C1 segment of cervical spinal cord (tissue), 14 donors: ENCODE measurements around the gene ARHGEF40.

Source experiments
- DNase-seq, 14 donors: peaks; one replicate each; lab custom pipeline; 2025; lab: John Stamatoyannopoulos, UW

Gene ARHGEF40

DNA sequence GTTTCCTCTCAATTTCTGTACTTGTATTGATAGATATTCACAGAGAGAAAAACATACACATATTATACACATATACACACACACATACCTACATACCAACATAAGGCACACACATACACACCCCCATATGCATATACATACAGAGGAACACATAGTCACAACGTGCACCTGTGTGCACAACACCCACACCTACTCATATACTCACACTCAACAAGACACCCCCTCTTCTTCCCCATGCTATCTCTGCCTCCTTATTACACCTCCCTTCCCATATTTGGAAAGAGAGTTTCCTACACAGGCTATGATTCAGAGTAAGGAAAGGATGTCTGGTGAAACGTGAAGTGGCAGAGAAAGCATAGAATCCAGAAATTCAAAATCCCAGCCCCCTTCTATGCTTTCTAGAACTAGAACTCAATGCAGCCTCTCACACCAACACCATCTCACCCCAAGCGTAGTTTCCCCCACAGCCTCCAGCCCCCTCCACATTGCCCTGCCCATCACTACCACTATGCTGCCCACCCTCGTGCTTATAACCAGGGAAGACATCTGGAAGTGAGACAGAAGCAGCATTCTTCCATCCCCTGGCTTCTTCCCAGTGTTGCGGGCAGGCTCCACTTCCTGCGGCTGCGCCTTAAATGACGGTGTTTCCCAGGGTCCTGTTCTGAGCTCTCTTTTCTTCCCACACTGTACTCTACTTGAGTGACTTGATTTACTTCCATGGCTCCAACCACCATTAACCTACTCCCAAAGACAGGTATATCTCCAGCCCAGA lies 10.1 kb upstream of the ARHGEF40 start:
- DNase-seq = peak in 1 of 14 donors; percentile 4

DNA sequence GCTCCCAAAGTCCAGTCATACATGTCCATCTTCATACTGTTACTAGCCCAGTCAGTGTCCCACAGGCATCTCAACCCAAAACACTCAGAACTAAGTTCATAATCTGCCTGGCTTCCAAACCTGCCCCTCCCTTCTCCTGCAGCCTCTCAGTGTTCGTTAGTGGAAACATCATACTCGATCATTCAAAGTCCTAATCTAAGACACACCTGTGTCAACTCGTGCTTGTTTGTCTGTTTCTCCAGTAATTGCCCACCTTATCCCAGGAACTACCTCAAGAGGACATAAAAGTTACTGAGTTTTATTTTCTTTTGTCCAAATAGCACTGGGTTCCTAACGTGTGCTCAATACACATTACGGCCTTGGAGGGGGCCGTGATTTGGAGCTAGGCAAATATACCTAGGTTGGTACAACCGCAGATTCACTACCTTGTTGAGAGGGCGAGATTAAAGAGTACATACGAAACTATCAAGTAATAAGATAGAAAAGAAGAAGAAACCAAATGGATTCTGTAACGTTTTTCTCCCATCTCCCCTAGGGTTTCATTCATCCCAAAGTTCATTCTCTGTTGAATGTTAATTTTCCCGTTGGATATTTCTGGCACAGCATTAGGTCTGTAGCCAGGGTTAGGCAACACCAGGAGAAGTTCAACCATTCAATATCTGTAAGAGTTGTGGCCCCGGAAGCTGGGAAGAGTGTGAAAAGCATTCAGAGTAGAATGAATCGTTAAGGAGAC lies 9.3 kb upstream of the ARHGEF40 start:
- DNase-seq = no peak

- DNase-seq = no peak
Observed at GRCh38 chr14:21061347-21061668, 8.8 kb upstream of the ARHGEF40 start.

GRCh38 chr14:21063479-21063878 lies 6.6 kb upstream of the ARHGEF40 start:
- no peak for DNase-seq

DNA sequence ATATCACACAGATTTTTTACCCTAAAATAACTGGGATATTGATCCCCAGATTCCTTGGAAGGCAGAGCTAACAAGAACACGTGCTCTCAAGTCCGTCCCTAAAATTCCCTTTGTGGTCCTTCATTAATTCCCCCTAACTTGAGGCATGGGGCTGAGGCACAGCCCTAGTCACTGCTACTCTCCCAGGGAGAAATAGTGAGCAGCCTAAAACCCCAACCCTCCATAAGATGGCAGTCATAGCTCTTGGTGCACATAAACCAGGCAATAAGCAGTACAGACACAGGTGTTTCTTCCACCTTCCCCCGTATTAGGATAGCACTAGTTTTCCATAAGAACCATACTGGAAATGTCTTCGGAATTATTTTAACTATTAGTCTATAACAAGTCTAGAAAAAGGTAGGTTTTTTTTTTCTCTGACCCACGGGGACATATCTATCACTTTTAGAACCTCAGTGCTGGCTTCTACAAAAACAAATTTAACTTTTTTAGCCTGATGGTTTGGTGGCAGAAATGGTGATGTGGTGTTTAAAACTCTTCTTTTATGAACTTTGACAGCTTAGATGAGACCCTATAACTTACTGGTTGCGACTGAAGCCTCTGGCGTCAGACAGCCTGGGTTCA lies 3.1 kb upstream of the ARHGEF40 start:
- no peak for DNase-seq

GRCh38 chr14:21068521-21069387 lies 1.4 kb upstream of the ARHGEF40 start:
- DNase-seq = peak in 12 of 14 donors; percentile 25 to 71 (median 50)

DNA sequence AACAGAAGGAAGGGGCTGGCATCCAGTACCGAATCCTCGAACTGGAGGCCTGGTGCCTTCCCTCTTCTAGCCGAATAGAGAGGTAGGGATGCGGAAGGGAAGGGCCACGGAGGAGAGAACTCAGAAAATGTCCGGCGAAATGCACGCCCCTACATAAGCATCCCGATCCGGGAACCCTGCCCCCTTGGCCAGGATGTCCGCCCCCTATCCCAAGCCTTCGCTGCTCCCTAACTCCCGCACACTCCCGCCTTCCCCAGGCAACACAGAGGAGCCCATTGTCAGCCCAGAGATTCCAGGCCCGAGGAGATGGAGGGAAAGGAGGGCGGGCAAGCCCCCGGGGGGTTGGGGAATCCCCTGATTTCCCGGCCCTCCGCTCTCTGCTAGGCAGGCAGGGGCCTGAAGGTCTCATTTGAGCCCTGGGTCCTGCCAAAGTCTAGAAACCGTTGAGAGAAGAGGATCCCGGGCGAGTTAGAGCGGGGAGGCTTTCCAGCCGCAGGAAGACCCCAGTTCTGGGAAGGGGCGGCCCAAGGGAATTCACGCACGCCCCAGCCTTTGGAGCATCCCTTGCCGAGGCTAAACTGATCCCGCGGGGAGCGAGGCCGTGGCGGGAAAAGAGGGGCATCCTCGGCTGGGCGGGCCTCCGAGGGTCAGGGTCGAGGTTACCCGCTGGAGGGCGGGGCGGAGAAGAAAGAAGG lies 569 bp upstream of the ARHGEF40 start:
- DNase-seq = peak in 12 of 14 donors; percentile 52 to 84 (median 64)

GRCh38 chr14:21070610-21071224 lies 613 bp downstream of the ARHGEF40 start:
- DNase-seq = peak in 12 of 14 donors; percentile 39 to 78 (median 71)

DNA sequence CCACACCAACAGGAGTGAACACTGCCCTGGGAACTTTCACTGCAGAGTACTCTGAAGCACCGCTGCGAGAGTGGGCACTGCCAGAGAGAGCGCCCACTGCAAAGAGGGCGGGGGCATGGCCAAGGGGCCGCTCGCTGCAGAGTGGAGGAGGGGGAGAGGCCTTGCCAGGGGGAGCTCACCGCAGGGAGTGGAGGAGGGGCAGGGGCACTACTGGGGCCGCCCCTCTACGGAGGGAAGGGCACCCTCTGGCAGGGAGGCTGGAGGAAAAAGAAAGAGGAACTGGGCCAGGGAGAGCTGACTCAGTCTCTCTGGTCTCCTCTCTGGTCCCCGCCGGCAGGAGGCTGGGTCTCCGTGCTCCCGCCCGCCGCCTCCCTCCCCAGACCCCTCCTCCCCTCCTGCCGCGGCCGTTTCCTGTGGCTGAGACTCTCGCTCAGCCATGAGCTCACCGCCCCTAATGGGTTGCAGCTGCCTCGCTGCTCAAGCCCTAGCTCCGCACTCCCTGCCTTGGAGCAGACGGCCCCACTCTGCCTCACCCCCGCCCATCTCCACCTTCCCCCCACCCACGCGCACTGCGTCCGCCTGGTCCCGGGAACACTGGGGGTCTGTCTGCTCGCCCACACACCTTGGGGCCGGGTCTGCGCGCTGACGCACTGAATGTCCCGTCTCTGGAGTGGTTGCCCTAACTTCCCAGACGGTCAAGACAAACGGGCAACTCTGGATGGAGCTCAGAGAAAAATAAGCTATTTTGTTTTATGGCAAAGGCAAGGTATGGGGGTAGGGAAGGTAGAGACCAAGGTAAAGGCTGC lies 1.3 kb downstream of the ARHGEF40 start:
- DNase-seq = peak in 13 of 14 donors; percentile 44 to 88 (median 74)

- DNase-seq = peak in 5 of 14 donors; percentile 9 to 42 (median 16)
Observed at GRCh38 chr14:21072031-21072473, 1.9 kb downstream of the ARHGEF40 start.

- peak in 1 of 14 donors; percentile 12 for DNase-seq
Observed at GRCh38 chr14:21072781-21073339, 2.8 kb downstream of the ARHGEF40 start.

GRCh38 chr14:21073921-21074320 lies 3.8 kb downstream of the ARHGEF40 start:
- DNase-seq = no peak

DNA sequence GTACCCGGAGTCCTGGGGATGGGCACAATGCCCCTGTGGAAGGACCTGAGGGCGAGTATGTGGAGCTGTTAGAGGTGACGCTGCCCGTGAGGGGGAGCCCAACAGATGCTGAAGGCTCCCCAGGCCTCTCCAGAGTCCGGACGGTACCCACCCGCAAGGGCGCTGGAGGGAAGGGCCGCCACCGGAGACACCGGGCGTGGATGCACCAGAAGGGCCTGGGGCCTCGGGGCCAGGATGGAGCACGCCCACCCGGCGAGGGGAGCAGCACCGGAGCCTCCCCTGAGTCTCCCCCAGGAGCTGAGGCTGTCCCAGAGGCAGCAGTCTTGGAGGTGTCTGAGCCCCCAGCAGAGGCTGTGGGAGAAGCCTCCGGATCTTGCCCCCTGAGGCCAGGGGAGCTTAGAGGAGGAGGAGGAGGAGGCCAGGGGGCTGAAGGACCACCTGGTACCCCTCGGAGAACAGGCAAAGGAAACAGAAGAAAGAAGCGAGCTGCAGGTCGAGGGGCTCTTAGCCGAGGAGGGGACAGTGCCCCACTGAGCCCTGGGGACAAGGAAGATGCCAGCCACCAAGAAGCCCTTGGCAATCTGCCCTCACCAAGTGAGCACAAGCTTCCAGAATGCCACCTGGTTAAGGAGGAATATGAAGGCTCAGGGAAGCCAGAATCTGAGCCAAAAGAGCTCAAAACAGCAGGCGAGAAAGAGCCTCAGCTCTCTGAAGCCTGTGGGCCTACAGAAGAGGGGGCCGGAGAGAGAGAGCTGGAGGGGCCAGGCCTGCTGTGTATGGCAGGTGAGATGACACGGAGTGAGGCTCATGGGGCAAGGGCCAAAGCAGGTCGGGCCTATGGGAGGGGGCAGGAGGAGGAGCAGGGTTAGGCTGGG lies 4.5 kb downstream of the ARHGEF40 start:
- peak in 1 of 14 donors; percentile 46 for DNase-seq

DNA sequence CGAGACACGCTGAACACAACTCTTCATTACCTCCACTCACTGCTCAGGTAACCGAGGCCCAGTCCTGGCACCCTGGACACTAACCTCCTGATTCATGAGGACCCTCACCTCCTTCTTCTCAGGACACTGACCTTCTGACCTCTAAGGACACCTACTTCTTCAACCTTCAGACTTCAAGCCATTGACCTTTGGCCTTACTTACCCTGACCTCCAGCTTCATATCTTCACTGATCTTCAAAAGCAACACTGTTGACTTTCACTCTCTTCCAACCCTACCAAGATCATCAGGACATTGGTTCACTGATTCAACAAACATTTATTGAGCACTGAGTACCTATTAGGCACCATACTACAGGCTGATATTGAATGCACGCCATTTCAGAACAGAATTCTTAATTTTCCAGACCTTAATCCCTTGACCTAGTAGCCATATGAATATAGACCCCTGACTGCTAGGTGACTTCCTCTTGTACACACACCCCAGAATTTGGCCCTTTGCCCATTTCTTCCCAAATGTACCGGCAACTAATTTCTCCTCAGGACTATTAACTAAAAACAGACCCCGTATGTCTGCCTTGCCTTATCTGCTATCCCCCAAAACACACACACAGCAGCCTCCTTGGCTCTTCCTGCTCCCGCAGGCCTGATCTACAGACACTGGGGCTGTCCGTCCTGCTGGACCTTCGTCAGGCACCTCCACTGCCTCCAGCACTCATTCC lies 5.8 kb downstream of the ARHGEF40 start:
- no peak for DNase-seq

DNA sequence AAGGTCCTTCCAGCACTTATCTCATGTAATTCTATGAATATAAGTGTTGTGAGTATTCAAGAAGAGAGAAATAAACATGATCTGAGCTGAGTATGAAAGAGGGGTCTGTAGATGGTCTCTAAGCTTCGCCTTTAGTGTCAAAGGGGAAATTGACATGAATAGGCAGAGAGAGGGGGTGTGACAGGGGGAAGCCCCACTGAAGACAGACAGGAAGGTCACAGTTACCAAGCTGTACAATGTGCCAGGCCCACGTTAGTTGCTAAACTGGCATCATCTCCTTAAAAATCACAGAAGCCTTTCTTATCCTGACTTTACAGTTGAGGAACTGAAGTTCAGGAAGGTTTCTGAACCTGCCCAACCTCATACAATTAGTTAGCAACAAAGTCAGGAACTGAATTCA lies 7.6 kb downstream of the ARHGEF40 start:
- DNase-seq = no peak

DNA sequence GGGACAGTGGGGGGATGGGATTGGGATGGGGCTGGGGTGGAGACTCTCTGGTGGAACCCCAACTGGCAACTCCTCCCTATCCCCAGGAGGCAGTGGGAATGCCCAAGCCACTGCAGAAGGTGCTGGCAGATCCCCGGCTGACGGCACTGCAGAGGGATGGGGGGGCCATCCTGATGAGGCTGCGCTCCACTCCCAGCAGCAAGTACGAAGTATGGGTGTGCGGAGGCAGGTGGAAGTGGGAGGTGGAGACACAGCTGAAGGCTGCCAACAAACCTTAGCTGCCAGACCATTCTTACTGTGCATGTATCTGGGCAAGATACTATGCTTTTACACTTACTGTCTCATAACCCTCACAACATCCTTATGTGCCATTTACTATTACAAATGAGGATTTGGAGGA lies 8.2 kb downstream of the ARHGEF40 start:
- DNase-seq = no peak

GRCh38 chr14:21078726-21079125 lies 8.6 kb downstream of the ARHGEF40 start:
- DNase-seq = no peak
